ENCODE data around the gene OR4L1. TPM values are rescaled to one million over a fixed set of nuclear protein-coding genes. Genes with fewer than 3 reads are reported as not detected.
"Not testable (repeated sequence)": the region's sequence is repeated elsewhere in the genome, so short reads cannot be mapped to it uniquely, and the experiment has no call there.

OR4L1 gene
- total and polyA plus RNA-seq, 2 of the 13 experiments (the other 11 are each of a cell fraction or from before 2014, with no cell fraction given), result not detected

DNA sequence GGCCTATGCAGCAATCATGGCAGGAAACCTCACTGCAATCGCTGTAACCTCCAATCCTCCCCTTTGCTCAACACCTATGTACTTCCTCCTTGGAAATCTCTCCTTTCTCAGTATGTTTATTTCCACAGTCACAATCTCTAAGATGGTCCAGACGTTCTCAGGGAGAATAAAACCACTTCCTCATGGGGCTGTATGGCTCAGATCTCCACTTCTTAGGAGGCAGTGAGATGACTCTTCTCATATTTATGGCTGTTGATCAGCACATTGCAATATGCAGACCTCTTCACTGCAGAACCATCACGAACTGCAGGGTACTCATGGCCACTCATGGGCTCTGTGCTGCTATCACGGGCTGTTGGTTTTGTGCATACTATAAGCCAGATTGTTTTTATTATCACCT lies 33.6 kb downstream of the OR4L1 start:
- Histone ChIP-seq H3K27ac (ENCODE audit: extremely low read length, insufficient read depth, low read length) (no peak overlapping the region), H3K9ac (ENCODE audit: insufficient read depth, low read depth, low read length) (no peak overlapping the region), H3K9me3 (ENCODE audit: low read length) (no peaks in the 10 kb centered on the region), H3K79me2 (ENCODE audit: insufficient read depth, low read length) (no peaks in the 10 kb centered on the region), H3K4me3 (replicated peaks in 1 of 3; ENCODE audit: insufficient read depth in 1 of 3, low read depth in 2 of 3, low read length in 3 of 3) (no peak overlapping the region), H3K27me3 (ENCODE audit: control insufficient read depth in 1 of 2, insufficient read depth in 2 of 2, low read length in 2 of 2) (no peaks in the 10 kb centered on the region), H2AFZ (ENCODE audit: low read length) (no peak overlapping the region), H4K20me1 (ENCODE audit: insufficient read depth, low read length) (no peaks in the 10 kb centered on the region), H3K36me3 (replicated peaks in 1 of 2; ENCODE audit: control insufficient read depth in 1 of 2, insufficient read depth in 2 of 2, low read length in 2 of 2) (no peaks in the 10 kb centered on the region), H3K4me2 (ENCODE audit: low read depth, low read length) (no peak overlapping the region), H3K4me1 (ENCODE audit: insufficient read depth, low read length) (no peaks in the 10 kb centered on the region)
- intact Hi-C loops (cut with micrococcal nuclease; ENCODE audit: unreplicated experiment), result no loop called here
- ChIA-PET POLR2A (no interaction called here), CTCF (ENCODE audit: low intra/inter-chr PET ratio, low total read pairs) (no interaction called here)
- no TSS peak for BruUV-seq (replicated peaks)
- FAIRE-seq (no peak), ATAC-seq (no peak), DNase-seq (ENCODE audit: low spot score) (no peak)
- in situ Hi-C loops (cut with HindIII; ENCODE audit: extremely low pct_ligation_motif_present, low pct_unique_long_range_greater_than_20kb), result no loop called here
- no peak for TF ChIP-seq ZC3H13 (CRISPR knock-in tag; IDR thresholded peaks at IDR 0.05)
- WGBS (ENCODE audit: low lambda C conversion rate), result 4% methylated on average over 4 of the region's 4 CpGs

DNA sequence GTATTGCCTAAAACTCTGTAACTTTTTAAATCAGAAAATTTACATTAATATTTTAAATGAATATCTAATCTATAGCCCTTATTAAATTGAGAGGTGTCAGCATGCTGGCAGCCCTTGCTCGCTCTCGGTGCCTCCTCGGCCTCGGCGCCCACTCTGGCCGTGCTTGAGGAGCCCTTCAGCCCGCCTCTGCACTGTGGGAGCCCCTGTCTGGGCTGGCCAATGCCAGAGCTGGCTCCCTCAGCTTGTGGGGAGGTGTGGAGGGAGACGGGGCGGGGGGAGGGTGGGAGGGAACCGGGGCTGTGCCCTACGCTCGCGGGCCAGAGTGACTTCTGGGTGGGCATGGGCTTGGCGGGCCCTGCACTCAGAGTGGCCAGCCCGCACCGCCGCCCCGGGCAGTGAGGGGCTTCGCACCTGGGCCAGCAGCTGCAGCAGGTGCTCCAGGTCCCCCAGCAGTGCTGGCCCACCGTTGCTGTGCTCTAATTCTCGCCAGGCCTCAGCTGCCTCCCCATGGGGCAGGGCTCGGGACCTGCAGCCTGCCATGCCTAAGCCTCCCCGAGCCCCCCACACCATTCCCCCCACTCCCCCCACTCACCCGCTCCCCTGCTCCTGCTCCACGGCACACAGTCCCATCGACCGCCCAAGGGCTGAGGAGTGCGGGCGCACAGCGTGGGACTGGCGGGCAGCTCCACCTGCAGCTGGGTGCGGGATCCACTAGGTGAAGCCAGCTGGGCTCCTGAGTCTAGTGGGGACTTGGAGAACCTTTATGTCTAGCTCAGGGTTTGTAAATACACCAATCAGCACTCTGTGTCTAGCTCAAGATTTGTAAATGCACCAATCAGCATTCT lies 39.3 kb downstream of the OR4L1 start:
- POLR2A ChIA-PET; H3K79me2 ChIP-seq (ENCODE audit: insufficient read depth, low read length); BruUV-seq (replicated peaks); H3K27me3 ChIP-seq (ENCODE audit: control insufficient read depth in 1 of 2, insufficient read depth in 2 of 2, low read length in 2 of 2); H3K9me3 ChIP-seq (ENCODE audit: low read length); intact Hi-C loops (cut with micrococcal nuclease; ENCODE audit: unreplicated experiment); in situ Hi-C loops (cut with HindIII; ENCODE audit: extremely low pct_ligation_motif_present, low pct_unique_long_range_greater_than_20kb); H3K27ac ChIP-seq (ENCODE audit: extremely low read length, insufficient read depth, low read length); CTCF ChIA-PET (ENCODE audit: low intra/inter-chr PET ratio, low total read pairs); H3K36me3 ChIP-seq (replicated peaks in 1 of 2; ENCODE audit: control insufficient read depth in 1 of 2, insufficient read depth in 2 of 2, low read length in 2 of 2); H3K4me1 ChIP-seq (ENCODE audit: insufficient read depth, low read length); H2AFZ ChIP-seq (ENCODE audit: low read length); H3K4me2 ChIP-seq (ENCODE audit: low read depth, low read length); DNase-seq (ENCODE audit: low spot score); H3K9ac ChIP-seq (ENCODE audit: insufficient read depth, low read depth, low read length); H3K4me3 ChIP-seq (replicated peaks in 1 of 3; ENCODE audit: insufficient read depth in 1 of 3, low read depth in 2 of 3, low read length in 3 of 3); FAIRE-seq; H4K20me1 ChIP-seq (ENCODE audit: insufficient read depth, low read length): not testable (repeated sequence)
- ATAC-seq, result peak; percentile 38
- 33% methylated on average over 24 of the region's 32 CpGs for WGBS (ENCODE audit: low lambda C conversion rate)
- TF ChIP-seq HNRNPK (IDR thresholded peaks at IDR 0.05; ENCODE audit: low read depth, low read length, poor library complexity, severe bottlenecking), result peak; percentile 52
